Caco-2 (cell line): ENCODE data around the gene EFL1. TPM values are rescaled to one million over a fixed set of nuclear protein-coding genes. Genes with fewer than 3 reads are reported as not detected.

ENCODE experiments used
- BruUV-seq: library from RNA; stranded (reverse); fragments of 400-500 nt; replicated peaks from 2 replicates; lab custom pipeline; 2021; lab: Mats Ljungman, UMichigan
- CTCF ChIA-PET: fragments of 300-600 bp; sonication (Branson Sonifier 250); formaldehyde crosslinking; loops from one replicate; lab custom pipeline; 2022; ENCODE audit warnings: antibody characterized with exemption; lab: Charles Lee
- POLR2A ChIA-PET: fragments of 300-600 bp; sonication (Branson Sonifier 250); formaldehyde crosslinking; loops from one replicate; lab custom pipeline; 2022; ENCODE audit warnings: antibody characterized with exemption; lab: Charles Lee
- DNase-seq, 2 experiments: peaks; one replicate each; pipeline versions ENCODE4 v3.0.0 to v3.0.0-alpha.2; 2020 to 2022
- H3K27me3 ChIP-seq: replicated peaks from 2 replicates; pipeline ENCODE4 v1.6.0; 2011; ENCODE audit warnings: low read length; ENCODE audit not compliant: control insufficient read depth, insufficient read depth
- H3K36me3 ChIP-seq: 2 replicates; pipeline ENCODE4 v1.5.1; 2011; ENCODE audit warnings: low read length; ENCODE audit not compliant: control insufficient read depth, insufficient read depth
- H3K4me1 ChIP-seq: fragments of 250-450 bp; sonication (Bioruptor Pico); 2 replicates; pipeline ENCODE4 v1.5.1; 2020; ENCODE audit warnings: mild to moderate bottlenecking
- H3K4me3 ChIP-seq: 2 replicates; pipeline ENCODE4 v1.5.1; 2011; ENCODE audit warnings: low read depth, mild to moderate bottlenecking, control low read depth, low read length
- H3K9me3 ChIP-seq: fragments of 250-450 bp; sonication (Bioruptor Pico); 2 replicates; pipeline ENCODE4 v1.5.1; 2020; ENCODE audit warnings: mild to moderate bottlenecking, moderate library complexity
- H3K27ac Mint-ChIP-seq: one replicate; pipeline ENCODE4 v1.8.0; 2022; ENCODE audit warnings: mixed read lengths; ENCODE audit not compliant: unreplicated experiment
- H3K27me3 Mint-ChIP-seq: one replicate; pipeline ENCODE4 v1.8.0; 2022; ENCODE audit warnings: mixed read lengths; ENCODE audit not compliant: insufficient read depth, unreplicated experiment
- H3K36me3 Mint-ChIP-seq: one replicate; pipeline ENCODE4 v1.8.0; 2022; ENCODE audit warnings: mild to moderate bottlenecking, mixed read lengths; ENCODE audit not compliant: insufficient read depth, unreplicated experiment
- H3K4me1 Mint-ChIP-seq: one replicate; pipeline ENCODE4 v1.8.0; 2022; ENCODE audit warnings: low read depth, mixed read lengths; ENCODE audit not compliant: unreplicated experiment
- H3K4me3 Mint-ChIP-seq: one replicate; pipeline ENCODE4 v1.8.0; 2022; ENCODE audit warnings: mild to moderate bottlenecking, moderate library complexity, mixed read lengths; ENCODE audit not compliant: unreplicated experiment
- H3K9me3 Mint-ChIP-seq: one replicate; pipeline ENCODE4 v1.8.0; 2022; ENCODE audit warnings: mixed read lengths; ENCODE audit not compliant: unreplicated experiment
- CTCF ChIP-seq, 2 experiments: fragments of 200-600 bp in 1 of 2; IDR thresholded peaks; 1 replicate in 1 of 2; 2 replicates in 1 of 2; pipeline versions ENCODE4 v1.5.1 to v1.8.0; 2011 to 2022; ENCODE audit warnings: antibody characterized with exemption in 1 of 2, control low read depth in 1 of 2, inconsistent platforms in 1 of 2, low read depth in 1 of 2, low read length in 1 of 2, mild to moderate bottlenecking in 1 of 2, moderate library complexity in 1 of 2; ENCODE audit not compliant: insufficient read depth in 1 of 2, severe bottlenecking in 1 of 2, unreplicated experiment in 1 of 2
- intact Hi-C: fragments of 100-400 bp; cut with micrococcal nuclease; formaldehyde crosslinking; loops from one replicate; pipeline ENCODE4 v1.10.0; 2022; ENCODE audit not compliant: unreplicated experiment
- total RNA-seq: library from RNA; stranded (reverse); gene quantifications from 2 replicates; pipeline ENCODE4 v1.2.3, GENCODE V29; 2022

The EFL1 gene
- total RNA-seq, 1 experiment from 2014 or later = 10.3 TPM

GRCh38 chr15:82307714-82308081 is 45.2 kb upstream of the EFL1 start:
- Mint-ChIP-seq H3K36me3 (no peaks in the 10 kb centered on the region), H3K4me3 (no peak overlapping the region), H3K9me3 (peaks cover 14% of the 10 kb centered on the region), H3K27me3 (peaks cover 10% of the 10 kb centered on the region), H3K27ac (no peak overlapping the region), H3K4me1 (no peaks in the 10 kb centered on the region)
- DNase-seq = no peak
- ChIA-PET POLR2A (no interaction called here), CTCF (no interaction called here)
- H3K27me3 ChIP-seq = no peaks in the 10 kb centered on the region
- intact Hi-C loops = no loop called here
- no peak for TF ChIP-seq CTCF (IDR thresholded peaks at IDR 0.05; ENCODE audit: insufficient read depth in 1 of 2, low read depth in 1 of 2, low read length in 1 of 2, severe bottlenecking in 1 of 2, unreplicated experiment in 1 of 2)
- no peaks in the 10 kb centered on the region for H3K4me1 ChIP-seq
- H3K9me3 ChIP-seq = no peaks in the 10 kb centered on the region
- H3K4me3 ChIP-seq = no peak overlapping the region
- BruUV-seq = no TSS peak
- H3K36me3 ChIP-seq = no peaks in the 10 kb centered on the region

- no peaks in the 10 kb centered on the region for H3K4me1 Mint-ChIP-seq
- peaks cover 10% of the 10 kb centered on the region for H3K27me3 Mint-ChIP-seq
- H3K36me3 Mint-ChIP-seq = no peaks in the 10 kb centered on the region
- peaks cover 14% of the 10 kb centered on the region for H3K9me3 Mint-ChIP-seq
- intact Hi-C loops = no loop called here
- no peak overlapping the region for H3K4me3 Mint-ChIP-seq
- H3K27ac Mint-ChIP-seq = no peak overlapping the region
- no peak overlapping the region for H3K4me3 ChIP-seq
- no peaks in the 10 kb centered on the region for H3K36me3 ChIP-seq
- BruUV-seq = no TSS peak
- POLR2A ChIA-PET = no interaction called here
- DNase-seq = no peak
- no peaks in the 10 kb centered on the region for H3K27me3 ChIP-seq
- CTCF ChIA-PET = no interaction called here
- no peaks in the 10 kb centered on the region for H3K9me3 ChIP-seq
- TF ChIP-seq CTCF (IDR thresholded peaks at IDR 0.05; ENCODE audit: insufficient read depth in 1 of 2, low read depth in 1 of 2, low read length in 1 of 2, severe bottlenecking in 1 of 2, unreplicated experiment in 1 of 2) = no peak
- no peaks in the 10 kb centered on the region for H3K4me1 ChIP-seq
Observed at GRCh38 chr15:82306791-82307713, 44.5 kb upstream of the EFL1 start.

- no peak overlapping the region for H3K27ac Mint-ChIP-seq
- POLR2A ChIA-PET = no interaction called here
- no TSS peak for BruUV-seq
- peaks cover 4% of the 10 kb centered on the region for H3K9me3 Mint-ChIP-seq
- no peaks in the 10 kb centered on the region for H3K36me3 Mint-ChIP-seq
- H3K4me3 Mint-ChIP-seq = no peak overlapping the region
- intact Hi-C loops = no loop called here
- no peak for TF ChIP-seq CTCF (IDR thresholded peaks at IDR 0.05; ENCODE audit: insufficient read depth in 1 of 2, low read depth in 1 of 2, low read length in 1 of 2, severe bottlenecking in 1 of 2, unreplicated experiment in 1 of 2)
- no peak for DNase-seq
- Histone ChIP-seq H3K4me1 (no peaks in the 10 kb centered on the region), H3K36me3 (no peaks in the 10 kb centered on the region), H3K9me3 (no peaks in the 10 kb centered on the region), H3K4me3 (no peak overlapping the region), H3K27me3 (no peaks in the 10 kb centered on the region)
- H3K4me1 Mint-ChIP-seq = no peaks in the 10 kb centered on the region
- H3K27me3 Mint-ChIP-seq = peaks cover 5% of the 10 kb centered on the region
- CTCF ChIA-PET = no interaction called here
Observed at GRCh38 chr15:82305621-82306048, 43.1 kb upstream of the EFL1 start.
